Measurements from ENCODE around the gene FBXO7. TPM values are rescaled to one million over a fixed set of nuclear protein-coding genes. Genes with fewer than 3 reads are reported as not detected.

The FBXO7 gene
- total and polyA plus RNA-seq, 9 of the 15 experiments (the other 6 are each of a cell fraction or from before 2014, with no cell fraction given): 34.0 to 162 (median 85.2) TPM

DNA sequence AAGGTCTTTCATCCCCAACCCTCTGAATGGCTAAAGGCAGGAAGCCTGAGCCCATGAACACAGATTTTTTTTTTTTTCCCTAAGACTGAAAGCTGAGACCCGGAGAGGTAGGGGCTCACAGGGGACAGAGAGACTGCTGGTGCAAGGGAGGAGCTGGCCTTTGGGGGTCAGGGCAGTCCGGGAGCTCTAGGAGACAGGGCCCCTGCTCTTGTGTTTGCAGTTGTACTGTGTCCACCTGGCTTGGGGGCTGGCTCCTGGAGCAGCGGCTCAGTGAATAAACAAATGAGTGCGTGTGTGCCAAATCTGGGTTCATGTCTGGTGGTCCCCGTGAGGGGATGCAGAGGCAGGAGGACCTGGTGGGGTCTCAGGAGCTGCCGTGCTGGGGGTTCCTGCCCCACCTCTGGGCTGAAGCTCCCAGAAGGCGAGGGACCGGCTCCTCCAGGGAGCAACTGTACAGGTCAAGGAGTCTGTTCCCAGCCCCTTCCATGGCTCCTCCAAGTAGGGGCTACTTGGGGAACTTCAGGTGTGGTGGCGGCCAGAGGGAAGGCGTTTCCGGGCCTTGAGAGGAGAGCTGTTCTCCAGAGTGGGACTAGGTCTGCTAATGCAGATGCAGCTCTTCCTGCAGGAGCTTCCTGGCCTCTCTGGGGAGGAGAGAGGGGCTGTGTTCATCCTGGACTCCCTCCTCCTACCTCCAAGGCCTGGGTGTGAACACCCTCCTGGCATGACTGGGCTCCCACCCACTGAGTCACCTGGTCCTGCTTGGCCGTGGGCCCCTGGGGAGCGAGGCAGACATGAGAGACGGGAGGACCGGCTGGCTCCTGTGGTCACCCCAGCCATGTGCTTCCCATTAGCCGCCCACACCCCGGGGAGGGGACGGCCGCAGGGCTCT, 57.6 kb downstream of the FBXO7 start (continued):
- TF ChIP-seq, protein P1, sequence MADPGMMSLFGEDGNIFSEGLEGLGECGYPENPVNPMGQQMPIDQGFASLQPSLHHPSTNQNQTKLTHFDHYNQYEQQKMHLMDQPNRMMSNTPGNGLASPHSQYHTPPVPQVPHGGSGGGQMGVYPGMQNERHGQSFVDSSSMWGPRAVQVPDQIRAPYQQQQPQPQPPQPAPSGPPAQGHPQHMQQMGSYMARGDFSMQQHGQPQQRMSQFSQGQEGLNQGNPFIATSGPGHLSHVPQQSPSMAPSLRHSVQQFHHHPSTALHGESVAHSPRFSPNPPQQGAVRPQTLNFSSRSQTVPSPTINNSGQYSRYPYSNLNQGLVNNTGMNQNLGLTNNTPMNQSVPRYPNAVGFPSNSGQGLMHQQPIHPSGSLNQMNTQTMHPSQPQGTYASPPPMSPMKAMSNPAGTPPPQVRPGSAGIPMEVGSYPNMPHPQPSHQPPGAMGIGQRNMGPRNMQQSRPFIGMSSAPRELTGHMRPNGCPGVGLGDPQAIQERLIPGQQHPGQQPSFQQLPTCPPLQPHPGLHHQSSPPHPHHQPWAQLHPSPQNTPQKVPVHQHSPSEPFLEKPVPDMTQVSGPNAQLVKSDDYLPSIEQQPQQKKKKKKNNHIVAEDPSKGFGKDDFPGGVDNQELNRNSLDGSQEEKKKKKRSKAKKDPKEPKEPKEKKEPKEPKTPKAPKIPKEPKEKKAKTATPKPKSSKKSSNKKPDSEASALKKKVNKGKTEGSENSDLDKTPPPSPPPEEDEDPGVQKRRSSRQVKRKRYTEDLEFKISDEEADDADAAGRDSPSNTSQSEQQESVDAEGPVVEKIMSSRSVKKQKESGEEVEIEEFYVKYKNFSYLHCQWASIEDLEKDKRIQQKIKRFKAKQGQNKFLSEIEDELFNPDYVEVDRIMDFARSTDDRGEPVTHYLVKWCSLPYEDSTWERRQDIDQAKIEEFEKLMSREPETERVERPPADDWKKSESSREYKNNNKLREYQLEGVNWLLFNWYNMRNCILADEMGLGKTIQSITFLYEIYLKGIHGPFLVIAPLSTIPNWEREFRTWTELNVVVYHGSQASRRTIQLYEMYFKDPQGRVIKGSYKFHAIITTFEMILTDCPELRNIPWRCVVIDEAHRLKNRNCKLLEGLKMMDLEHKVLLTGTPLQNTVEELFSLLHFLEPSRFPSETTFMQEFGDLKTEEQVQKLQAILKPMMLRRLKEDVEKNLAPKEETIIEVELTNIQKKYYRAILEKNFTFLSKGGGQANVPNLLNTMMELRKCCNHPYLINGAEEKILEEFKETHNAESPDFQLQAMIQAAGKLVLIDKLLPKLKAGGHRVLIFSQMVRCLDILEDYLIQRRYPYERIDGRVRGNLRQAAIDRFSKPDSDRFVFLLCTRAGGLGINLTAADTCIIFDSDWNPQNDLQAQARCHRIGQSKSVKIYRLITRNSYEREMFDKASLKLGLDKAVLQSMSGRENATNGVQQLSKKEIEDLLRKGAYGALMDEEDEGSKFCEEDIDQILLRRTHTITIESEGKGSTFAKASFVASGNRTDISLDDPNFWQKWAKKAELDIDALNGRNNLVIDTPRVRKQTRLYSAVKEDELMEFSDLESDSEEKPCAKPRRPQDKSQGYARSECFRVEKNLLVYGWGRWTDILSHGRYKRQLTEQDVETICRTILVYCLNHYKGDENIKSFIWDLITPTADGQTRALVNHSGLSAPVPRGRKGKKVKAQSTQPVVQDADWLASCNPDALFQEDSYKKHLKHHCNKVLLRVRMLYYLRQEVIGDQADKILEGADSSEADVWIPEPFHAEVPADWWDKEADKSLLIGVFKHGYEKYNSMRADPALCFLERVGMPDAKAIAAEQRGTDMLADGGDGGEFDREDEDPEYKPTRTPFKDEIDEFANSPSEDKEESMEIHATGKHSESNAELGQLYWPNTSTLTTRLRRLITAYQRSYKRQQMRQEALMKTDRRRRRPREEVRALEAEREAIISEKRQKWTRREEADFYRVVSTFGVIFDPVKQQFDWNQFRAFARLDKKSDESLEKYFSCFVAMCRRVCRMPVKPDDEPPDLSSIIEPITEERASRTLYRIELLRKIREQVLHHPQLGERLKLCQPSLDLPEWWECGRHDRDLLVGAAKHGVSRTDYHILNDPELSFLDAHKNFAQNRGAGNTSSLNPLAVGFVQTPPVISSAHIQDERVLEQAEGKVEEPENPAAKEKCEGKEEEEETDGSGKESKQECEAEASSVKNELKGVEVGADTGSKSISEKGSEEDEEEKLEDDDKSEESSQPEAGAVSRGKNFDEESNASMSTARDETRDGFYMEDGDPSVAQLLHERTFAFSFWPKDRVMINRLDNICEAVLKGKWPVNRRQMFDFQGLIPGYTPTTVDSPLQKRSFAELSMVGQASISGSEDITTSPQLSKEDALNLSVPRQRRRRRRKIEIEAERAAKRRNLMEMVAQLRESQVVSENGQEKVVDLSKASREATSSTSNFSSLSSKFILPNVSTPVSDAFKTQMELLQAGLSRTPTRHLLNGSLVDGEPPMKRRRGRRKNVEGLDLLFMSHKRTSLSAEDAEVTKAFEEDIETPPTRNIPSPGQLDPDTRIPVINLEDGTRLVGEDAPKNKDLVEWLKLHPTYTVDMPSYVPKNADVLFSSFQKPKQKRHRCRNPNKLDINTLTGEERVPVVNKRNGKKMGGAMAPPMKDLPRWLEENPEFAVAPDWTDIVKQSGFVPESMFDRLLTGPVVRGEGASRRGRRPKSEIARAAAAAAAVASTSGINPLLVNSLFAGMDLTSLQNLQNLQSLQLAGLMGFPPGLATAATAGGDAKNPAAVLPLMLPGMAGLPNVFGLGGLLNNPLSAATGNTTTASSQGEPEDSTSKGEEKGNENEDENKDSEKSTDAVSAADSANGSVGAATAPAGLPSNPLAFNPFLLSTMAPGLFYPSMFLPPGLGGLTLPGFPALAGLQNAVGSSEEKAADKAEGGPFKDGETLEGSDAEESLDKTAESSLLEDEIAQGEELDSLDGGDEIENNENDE (IDR thresholded peaks at IDR 0.05; ENCODE audit: low read depth, low read length): no peak
- no peak for TF ChIP-seq HDAC1 (IDR thresholded peaks at IDR 0.05)
- no peak for TF ChIP-seq HLTF (IDR thresholded peaks at IDR 0.05)
- peak; percentile 43; the same call in 1 of the 2 replicates for TF ChIP-seq JUND (IDR thresholded peaks at IDR 0.05; ENCODE audit: borderline replicate concordance, low read depth, low read length)
- peak; percentile 45; the same call in 1 of the 3 replicates for TF ChIP-seq JUND (tag; IDR thresholded peaks at IDR 0.05; ENCODE audit: borderline replicate concordance, low read depth, low read length)
- no peak for TF ChIP-seq ZC3H8 (IDR thresholded peaks at IDR 0.05)
- no peak for TF ChIP-seq SMARCA5 (IDR thresholded peaks at IDR 0.05)
- no peak; the same call in 1 of the 2 replicates for TF ChIP-seq ZNF584 (CRISPR knock-in tag; IDR thresholded peaks at IDR 0.05; ENCODE audit: low read depth)
- TF ChIP-seq, protein P2, sequence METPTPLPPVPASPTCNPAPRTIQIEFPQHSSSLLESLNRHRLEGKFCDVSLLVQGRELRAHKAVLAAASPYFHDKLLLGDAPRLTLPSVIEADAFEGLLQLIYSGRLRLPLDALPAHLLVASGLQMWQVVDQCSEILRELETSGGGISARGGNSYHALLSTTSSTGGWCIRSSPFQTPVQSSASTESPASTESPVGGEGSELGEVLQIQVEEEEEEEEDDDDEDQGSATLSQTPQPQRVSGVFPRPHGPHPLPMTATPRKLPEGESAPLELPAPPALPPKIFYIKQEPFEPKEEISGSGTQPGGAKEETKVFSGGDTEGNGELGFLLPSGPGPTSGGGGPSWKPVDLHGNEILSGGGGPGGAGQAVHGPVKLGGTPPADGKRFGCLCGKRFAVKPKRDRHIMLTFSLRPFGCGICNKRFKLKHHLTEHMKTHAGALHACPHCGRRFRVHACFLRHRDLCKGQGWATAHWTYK (CRISPR knock-in tag; IDR thresholded peaks at IDR 0.05): peak; percentile 33; the same call in 1 of the 2 replicates
- TF ChIP-seq, protein P3, sequence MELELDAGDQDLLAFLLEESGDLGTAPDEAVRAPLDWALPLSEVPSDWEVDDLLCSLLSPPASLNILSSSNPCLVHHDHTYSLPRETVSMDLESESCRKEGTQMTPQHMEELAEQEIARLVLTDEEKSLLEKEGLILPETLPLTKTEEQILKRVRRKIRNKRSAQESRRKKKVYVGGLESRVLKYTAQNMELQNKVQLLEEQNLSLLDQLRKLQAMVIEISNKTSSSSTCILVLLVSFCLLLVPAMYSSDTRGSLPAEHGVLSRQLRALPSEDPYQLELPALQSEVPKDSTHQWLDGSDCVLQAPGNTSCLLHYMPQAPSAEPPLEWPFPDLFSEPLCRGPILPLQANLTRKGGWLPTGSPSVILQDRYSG (tag; conservative IDR thresholded peaks at IDR 0.05; ENCODE audit: low read depth): no peak
- TF ChIP-seq HSF4 (CRISPR knock-in tag; IDR thresholded peaks at IDR 0.05; ENCODE audit: borderline replicate concordance): no peak
- TF ChIP-seq RCOR1 (IDR thresholded peaks at IDR 0.05; ENCODE audit: borderline replicate concordance in 1 of 2, low read depth in 2 of 2, low read length in 2 of 2): 0 out of 4 replicates have a peak, but pooled peaks of 1 of the 2 experiments have one; percentile 40
